ENCODE results near the gene KLHL18.

GRCh38 chr3:47377186-47377585 lies 94.4 kb downstream of the KLHL18 start:
- TF ChIP-seq, protein P1, sequence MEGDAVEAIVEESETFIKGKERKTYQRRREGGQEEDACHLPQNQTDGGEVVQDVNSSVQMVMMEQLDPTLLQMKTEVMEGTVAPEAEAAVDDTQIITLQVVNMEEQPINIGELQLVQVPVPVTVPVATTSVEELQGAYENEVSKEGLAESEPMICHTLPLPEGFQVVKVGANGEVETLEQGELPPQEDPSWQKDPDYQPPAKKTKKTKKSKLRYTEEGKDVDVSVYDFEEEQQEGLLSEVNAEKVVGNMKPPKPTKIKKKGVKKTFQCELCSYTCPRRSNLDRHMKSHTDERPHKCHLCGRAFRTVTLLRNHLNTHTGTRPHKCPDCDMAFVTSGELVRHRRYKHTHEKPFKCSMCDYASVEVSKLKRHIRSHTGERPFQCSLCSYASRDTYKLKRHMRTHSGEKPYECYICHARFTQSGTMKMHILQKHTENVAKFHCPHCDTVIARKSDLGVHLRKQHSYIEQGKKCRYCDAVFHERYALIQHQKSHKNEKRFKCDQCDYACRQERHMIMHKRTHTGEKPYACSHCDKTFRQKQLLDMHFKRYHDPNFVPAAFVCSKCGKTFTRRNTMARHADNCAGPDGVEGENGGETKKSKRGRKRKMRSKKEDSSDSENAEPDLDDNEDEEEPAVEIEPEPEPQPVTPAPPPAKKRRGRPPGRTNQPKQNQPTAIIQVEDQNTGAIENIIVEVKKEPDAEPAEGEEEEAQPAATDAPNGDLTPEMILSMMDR (conservative IDR thresholded peaks at IDR 0.05; ENCODE audit: low read length): no peak
- no peak for TF ChIP-seq EZH2phosphoT487 (IDR thresholded peaks at IDR 0.05; ENCODE audit: borderline replicate concordance)
